ENCODE results near the gene ABI3.

- TF ChIP-seq POLR2AphosphoS5 (IDR thresholded peaks at IDR 0.05; ENCODE audit: low read depth) (no peak), CTCF (IDR thresholded peaks at IDR 0.05; ENCODE audit: insufficient read depth, low read length) (no peak), REST (IDR thresholded peaks at IDR 0.05; ENCODE audit: insufficient replicate concordance, low read depth) (no peak)
These were observed 15.2 kb downstream of the ABI3 start for GRCh38 chr17:49225554-49226236.
